K562 (cell line): ENCODE measurements around the gene EFCC1. TPM values are rescaled to one million over a fixed set of nuclear protein-coding genes. Genes with fewer than 3 reads are reported as not detected.
A peak's percentile ranks its signal among the peaks of the same experiment; 100 is the strongest.

Experiments used
- ARHGAP35 ChIP-seq: fragments of 450-650 bp; IDR thresholded peaks from 2 replicates; pipeline ENCODE4 v1.6.1; 2018; ENCODE audit not compliant: partially characterized antibody
- BHLHE40 ChIP-seq: IDR thresholded peaks from 2 replicates; pipeline ENCODE4 v1.6.1; 2011; ENCODE audit warnings: low read length, improper control_type of control experiment
- ETV1 ChIP-seq: fragments of 450-650 bp; conservative IDR thresholded peaks from 2 replicates; pipeline ENCODE4 v1.6.1; 2016; ENCODE audit warnings: missing genetic modification characterization, control low read depth, low read depth, missing compliant biosample characterization
- HDAC6 ChIP-seq: IDR thresholded peaks from 2 replicates; pipeline ENCODE4 v1.6.1; 2012; ENCODE audit warnings: low read depth, mild to moderate bottlenecking, control low read depth, inconsistent platforms, low read length, moderate library complexity
- HDAC8 ChIP-seq: fragments of 450-650 bp; IDR thresholded peaks from 2 replicates; pipeline ENCODE4 v1.6.1; 2016; ENCODE audit warnings: mild to moderate bottlenecking, missing genetic modification characterization, moderate library complexity, missing compliant biosample characterization
- ILF3 ChIP-seq: fragments of 450-650 bp; IDR thresholded peaks from 2 replicates; pipeline ENCODE4 v1.6.1; 2018; ENCODE audit warnings: antibody characterized with exemption, mild to moderate bottlenecking, moderate library complexity, borderline replicate concordance
- LCOR ChIP-seq: sonication (generic); formaldehyde crosslinking; IDR thresholded peaks from 2 replicates; pipeline ENCODE4 v1.8.0; 2022; ENCODE audit warnings: mild to moderate bottlenecking, missing genetic modification reagents
- NBN ChIP-seq: fragments of 450-650 bp; IDR thresholded peaks from 2 replicates; pipeline ENCODE4 v1.6.1; 2016; ENCODE audit warnings: low read depth, mild to moderate bottlenecking
- NFIC ChIP-seq: fragments of 450-650 bp; IDR thresholded peaks from 2 replicates; pipeline ENCODE4 v1.6.1; 2017; ENCODE audit warnings: mild to moderate bottlenecking, inconsistent platforms
- NFIX ChIP-seq: fragments of 250-450 bp; sonication (Bioruptor Pico); IDR thresholded peaks from 2 replicates; pipeline ENCODE4 v1.4.0; 2020; ENCODE audit warnings: low read depth, mild to moderate bottlenecking, moderate library complexity
- POLR2A ChIP-seq: fragments of 450-650 bp; conservative IDR thresholded peaks from 2 replicates; pipeline ENCODE4 v1.6.1; 2016
- POLR2AphosphoS2 ChIP-seq: IDR thresholded peaks from 2 replicates; pipeline ENCODE4 v1.6.1; 2012; ENCODE audit warnings: low read length, improper control_type of control experiment
- PYGO2 ChIP-seq: fragments of 450-650 bp; IDR thresholded peaks from 2 replicates; pipeline ENCODE4 v1.6.1; 2016; ENCODE audit warnings: mild to moderate bottlenecking, missing genetic modification characterization, moderate library complexity, missing compliant biosample characterization
- SMAD3 ChIP-seq: fragments of 450-650 bp; formaldehyde crosslinking; conservative IDR thresholded peaks from 2 replicates; pipeline ENCODE4 v1.4.0; 2020; ENCODE audit warnings: mild to moderate bottlenecking
- TAF9B ChIP-seq: fragments of 450-650 bp; IDR thresholded peaks from 2 replicates; pipeline ENCODE4 v1.6.1; 2018; ENCODE audit warnings: mild to moderate bottlenecking; ENCODE audit not compliant: partially characterized antibody
- TSHZ1 ChIP-seq: fragments of 250-450 bp; sonication (Bioruptor Pico); IDR thresholded peaks from 2 replicates; pipeline ENCODE4 v1.4.0; 2020; ENCODE audit warnings: mild to moderate bottlenecking, moderate library complexity
- XRCC5 ChIP-seq: fragments of 200-400 bp; formaldehyde crosslinking; IDR thresholded peaks from 2 replicates; pipeline ENCODE4 v1.6.1; 2017; ENCODE audit warnings: low read depth, mild to moderate bottlenecking, low read length
- ZFPM2 ChIP-seq: fragments of 250-450 bp; sonication (Bioruptor Pico); IDR thresholded peaks from 2 replicates; pipeline ENCODE4 v1.5.1; 2022; ENCODE audit warnings: mild to moderate bottlenecking
- ZHX1 ChIP-seq: fragments of 150-350 bp; conservative IDR thresholded peaks from 2 replicates; pipeline ENCODE4 v1.6.1; 2014; ENCODE audit warnings: low read length
- ZNF512 ChIP-seq: IDR thresholded peaks from 2 replicates; pipeline ENCODE4 v1.6.1; 2016; ENCODE audit warnings: missing genetic modification characterization, missing compliant biosample characterization
- ZNF644 ChIP-seq: fragments of 200-800 bp; sonication (Bioruptor generic); IDR thresholded peaks from 2 replicates; pipeline ENCODE4 v1.6.1; 2016; ENCODE audit warnings: low read depth, missing genetic modification characterization, missing compliant biosample characterization
- polyA plus RNA-seq, 8 experiments: library from polyadenylated mRNA; depleted of rRNA in 4 of 8; stranded (reverse) in 5 of 8; unstranded in 3 of 8; fragments of >200 nt; fragmentation: Nextera tagmentation in 2 of 8; fragmentation: Illumina TruSeq in 1 of 8; extraction: Ambion mirVana in 2 of 8; extraction: Trizol in 1 of 8; gene quantifications; 2 replicates each; pipeline versions ENCODE4 v1.2.1 to v1.2.3, GENCODE V29; 2011 to 2014; ENCODE audit warnings: inconsistent platforms in 1 of 8, missing spikeins in 1 of 8
- total RNA-seq, 7 experiments: library from RNA; depleted of rRNA in 6 of 7; stranded (reverse); fragments of >200 nt in 6 of 7; fragmentation: Illumina TruSeq in 2 of 7; extraction: Trizol in 2 of 7; gene quantifications; 2 replicates each; pipeline versions ENCODE4 v1.2.1 to v1.2.3, GENCODE V29; 2011 to 2021; ENCODE audit warnings: low replicate concordance in 1 of 7

EFCC1 gene
- total and polyA plus RNA-seq, 9 of the 15 experiments (the other 6 are each of a cell fraction or from before 2014, with no cell fraction given): not detected

GRCh38 chr3:129022114-129023007, 21.3 kb downstream of the EFCC1 start (continued):
- TF ChIP-seq ZNF512 (tag) (no peak), ZFPM2 (no peak), NFIC (peak; percentile 82), SMAD3 (CRISPR knock-in tag) (no peak), ZNF644 (no peak), POLR2A (peak; percentile 54; the same call in 1 of the 2 replicates), HDAC8 (tag) (no peak), XRCC5 (no peak), ZHX1 (no peak), HDAC6 (no peak), PYGO2 (tag) (no peak), POLR2AphosphoS2 (no peak), BHLHE40 (no peak), ARHGAP35 (no peak), LCOR (no peak), NFIX (no peak), ETV1 (tag) (peak; percentile 79), NBN (no peak), ILF3 (no peak), TSHZ1 (CRISPR knock-in tag) (no peak), TAF9B (no peak)
